ENCODE results near the gene OR1B1. TPM values are rescaled to one million over a fixed set of nuclear protein-coding genes. Genes with fewer than 3 reads are reported as not detected.

The OR1B1 gene
- total and polyA plus RNA-seq, 2 of the 8 experiments (the other 6 are each of a cell fraction or from before 2014, with no cell fraction given) = not detected

GRCh38 chr9:122642226-122642625, 15.2 kb downstream of the OR1B1 start:
- Histone ChIP-seq H2BK12ac (ENCODE audit: low read depth, low read length) (no peak overlapping the region), H2BK5ac (ENCODE audit: low read depth, low read length) (no peak overlapping the region), H4K91ac (replicated peaks; ENCODE audit: insufficient read length, low read length) (no peak overlapping the region), H2AK5ac (ENCODE audit: low read depth, low read length) (no peak overlapping the region), H4K5ac (ENCODE audit: insufficient read length, low read depth, low read length) (no peak overlapping the region), H3K27ac (ENCODE audit: low read depth, low read length) (no peak overlapping the region), H4K8ac (ENCODE audit: extremely low read depth, insufficient read depth, low read length) (no peak overlapping the region), H3K79me1 (ENCODE audit: low read depth, low read length) (no peaks in the 10 kb centered on the region), H3K9ac (replicated peaks in 1 of 4; ENCODE audit: extremely low read depth in 1 of 4, low read depth in 3 of 4, low read length in 3 of 4) (no peak overlapping the region), H3K27me3 (replicated peaks in 1 of 4; ENCODE audit: control insufficient read depth in 3 of 4, extremely low read depth in 1 of 4, insufficient read depth in 3 of 4, low read length in 3 of 4) (no peaks in the 10 kb centered on the region), H3K9me3 (ENCODE audit: insufficient read depth in 2 of 2, low read depth in 1 of 2, low read length in 1 of 2) (peaks cover 42 to 50% of the 10 kb centered on the region in 2 experiments), H3K36me3 (ENCODE audit: control insufficient read depth in 2 of 4, insufficient read depth in 4 of 4, low read length in 3 of 4) (no peaks in the 10 kb centered on the region; a peak in 1 of 8 replicates), H3K56ac (replicated peaks; ENCODE audit: insufficient read length, low read depth, low read length) (no peak overlapping the region), H3K4me3 (ENCODE audit: extremely low read depth in 1 of 4, insufficient read depth in 2 of 4, low read depth in 3 of 4, low read length in 4 of 4) (no peak overlapping the region), H3K79me2 (ENCODE audit: control insufficient read depth in 1 of 2, insufficient read depth in 2 of 2, low read length in 2 of 2) (no peaks in the 10 kb centered on the region), H3K4me1 (replicated peaks in 1 of 4; ENCODE audit: control insufficient read depth in 3 of 4, insufficient read depth in 4 of 4, low read length in 3 of 4) (no peaks in the 10 kb centered on the region), H3K14ac (ENCODE audit: insufficient read length) (no peak overlapping the region), H2BK120ac (replicated peaks; ENCODE audit: low read depth, low read length) (no peak overlapping the region), H4K20me1 (replicated peaks in 1 of 2; ENCODE audit: control insufficient read depth in 1 of 2, insufficient read depth in 2 of 2, low read length in 2 of 2) (no peaks in the 10 kb centered on the region), H3K18ac (ENCODE audit: extremely low read depth, low read length) (no peak overlapping the region), H3K4me2 (ENCODE audit: insufficient read depth in 1 of 2, low read depth in 2 of 2, low read length in 2 of 2) (no peak overlapping the region), H2BK15ac (ENCODE audit: low read length) (no peak overlapping the region), H3K4ac (replicated peaks; ENCODE audit: insufficient read length, low read depth, low read length) (no peak overlapping the region), H2BK20ac (ENCODE audit: low read length) (no peak overlapping the region), H3K23ac (ENCODE audit: insufficient read length) (no peak overlapping the region), H3K23me2 (ENCODE audit: low read depth, low read length) (0 out of 2 replicates have a peak, but pooled peaks cover 1% of the 10 kb centered on the region), H2AFZ (ENCODE audit: low read length) (no peak overlapping the region)
- POLR2A ChIA-PET (ENCODE audit: partially characterized antibody) = no interaction called here
- FAIRE-seq (no peak), DNase-seq (ENCODE audit: low read depth in 1 of 2, low spot score in 2 of 2) (no peak)
- CTCF ChIA-PET (ENCODE audit: partially characterized antibody) = no interaction called here
- WGBS, 2 experiments (ENCODE audit: extremely low coverage in 1 of 2, insufficient coverage in 1 of 2, insufficient read length in 1 of 2, insufficient replicate concordance in 2 of 2, low coverage in 1 of 2, low lambda C conversion rate in 2 of 2, missing lambda C conversion rate in 1 of 2) = 73% methylated on average over 2 of the region's 2 CpGs; no CpG with 5 or more reads in 1 of the 2 experiments
- TF ChIP-seq BRCA1 (IDR thresholded peaks at IDR 0.05; ENCODE audit: low read depth, low read length) (no peak), CBX5 (IDR thresholded peaks at IDR 0.05; ENCODE audit: low read depth, low read length) (no peak), JUND (IDR thresholded peaks at IDR 0.05; ENCODE audit: low read length) (no peak), RNF2 (IDR thresholded peaks at IDR 0.05; ENCODE audit: borderline replicate concordance, low read depth, low read length, missing control alignments, poor library complexity, severe bottlenecking) (no peak), SP1 (IDR thresholded peaks at IDR 0.05; ENCODE audit: low read depth, low read length) (no peak), TEAD4 (IDR thresholded peaks at IDR 0.05; ENCODE audit: low read depth, low read length) (no peak), POU5F1 (IDR thresholded peaks at IDR 0.05; ENCODE audit: low read depth, low read length) (no peak), CTCF (IDR thresholded peaks at IDR 0.05; ENCODE audit: control extremely low read depth in 1 of 3, insufficient read depth in 1 of 3, low read depth in 1 of 3, low read length in 3 of 3) (no peak)

All from H1 (cell line).